ENCODE results near the gene GPD1L. TPM values are rescaled to one million over a fixed set of nuclear protein-coding genes. Genes with fewer than 3 reads are reported as not detected.

GPD1L gene
- total and polyA plus RNA-seq, 2 of the 13 experiments (the other 11 are each of a cell fraction or from before 2014, with no cell fraction given), result 4.9 to 13.7 TPM

DNA sequence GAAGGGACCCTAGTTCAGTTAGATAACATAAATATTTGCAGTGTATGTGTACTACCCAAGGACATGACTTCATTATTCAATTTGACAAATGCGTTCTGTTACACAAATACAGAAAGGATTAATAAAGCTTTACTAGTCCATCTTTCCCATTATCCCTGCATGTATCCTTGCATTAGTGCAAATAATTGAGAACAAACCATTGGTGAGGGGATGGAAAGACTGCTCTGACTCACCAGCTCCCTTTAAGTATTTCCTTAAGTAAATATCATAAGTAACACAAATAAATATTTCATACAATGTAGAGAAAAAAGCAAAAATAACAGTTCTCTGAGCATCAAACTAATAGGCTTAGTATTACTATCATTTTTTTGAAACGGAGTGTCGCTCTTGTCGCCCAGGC, 1.9 kb upstream of the GPD1L start (continued):
- TF ChIP-seq, protein P1, sequence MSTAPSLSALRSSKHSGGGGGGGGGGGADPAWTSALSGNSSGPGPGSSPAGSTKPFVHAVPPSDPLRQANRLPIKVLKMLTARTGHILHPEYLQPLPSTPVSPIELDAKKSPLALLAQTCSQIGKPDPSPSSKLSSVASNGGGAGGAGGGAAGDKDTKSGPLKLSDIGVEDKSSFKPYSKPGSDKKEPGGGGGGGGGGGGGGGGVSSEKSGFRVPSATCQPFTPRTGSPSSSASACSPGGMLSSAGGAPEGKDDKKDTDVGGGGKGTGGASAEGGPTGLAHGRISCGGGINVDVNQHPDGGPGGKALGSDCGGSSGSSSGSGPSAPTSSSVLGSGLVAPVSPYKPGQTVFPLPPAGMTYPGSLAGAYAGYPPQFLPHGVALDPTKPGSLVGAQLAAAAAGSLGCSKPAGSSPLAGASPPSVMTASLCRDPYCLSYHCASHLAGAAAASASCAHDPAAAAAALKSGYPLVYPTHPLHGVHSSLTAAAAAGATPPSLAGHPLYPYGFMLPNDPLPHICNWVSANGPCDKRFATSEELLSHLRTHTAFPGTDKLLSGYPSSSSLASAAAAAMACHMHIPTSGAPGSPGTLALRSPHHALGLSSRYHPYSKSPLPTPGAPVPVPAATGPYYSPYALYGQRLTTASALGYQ (CRISPR knock-in tag; IDR thresholded peaks at IDR 0.05), result no peak
- no peak for TF ChIP-seq NR2F6 (IDR thresholded peaks at IDR 0.05)
- no peak for TF ChIP-seq NR2F6 (CRISPR knock-in tag; IDR thresholded peaks at IDR 0.05)
- TF ChIP-seq SIX4 (CRISPR knock-in tag; IDR thresholded peaks at IDR 0.05), result no peak

DNA sequence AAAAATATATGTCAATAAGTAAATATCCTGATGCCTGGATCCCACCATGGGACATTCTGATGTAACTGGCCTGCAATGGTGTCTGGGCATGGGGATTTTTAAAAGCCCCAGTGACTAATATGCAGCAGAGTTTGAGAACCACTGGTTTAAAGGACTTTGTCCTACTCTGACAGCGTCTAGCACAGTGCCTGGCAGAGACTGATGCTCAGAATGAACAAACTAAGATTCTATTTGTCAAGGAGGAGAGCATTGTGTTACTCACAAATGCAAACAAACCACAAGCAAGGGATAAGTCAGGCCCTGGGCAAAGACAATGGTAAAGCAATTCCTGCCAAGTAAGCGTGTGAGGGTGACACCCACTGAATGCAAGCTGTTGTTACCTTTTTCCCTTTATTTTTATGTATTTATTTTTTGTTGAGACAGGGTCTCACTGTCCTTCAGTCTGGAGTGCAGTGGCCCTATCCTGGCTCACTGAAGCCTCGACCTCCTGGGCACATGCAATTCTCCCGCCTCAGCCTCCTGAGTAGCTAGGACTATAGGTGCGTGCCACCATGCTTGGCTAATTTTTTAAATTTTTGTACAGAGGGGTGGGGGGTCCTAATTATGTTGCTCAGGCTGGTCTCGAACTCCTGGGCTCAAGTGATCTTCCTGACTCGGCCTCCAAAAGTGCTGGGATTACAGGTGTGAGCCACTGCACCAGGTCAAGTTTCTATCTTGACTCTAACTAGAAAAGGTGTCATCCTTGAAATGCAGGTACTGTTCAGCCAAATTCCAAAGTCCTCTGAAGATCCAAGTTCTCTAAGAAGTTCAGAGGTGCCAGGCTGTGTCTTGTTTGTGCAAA, 909 bp upstream of the GPD1L start:
- 71% methylated on average over 7 of the region's 7 CpGs for WGBS (ENCODE audit: low lambda C conversion rate)
- Histone ChIP-seq H3K79me2 (ENCODE audit: insufficient read depth, low read length) (no peaks in the 10 kb centered on the region), H3K4me1 (ENCODE audit: insufficient read depth, low read length) (peaks cover 48% of the 10 kb centered on the region), H3K9me3 (ENCODE audit: low read length) (no peaks in the 10 kb centered on the region), H3K36me3 (replicated peaks in 1 of 2; ENCODE audit: control insufficient read depth in 1 of 2, insufficient read depth in 2 of 2, low read length in 2 of 2) (no peaks in the 10 kb centered on the region), H3K27ac (ENCODE audit: extremely low read length, insufficient read depth, low read length) (no peak overlapping the region), H4K20me1 (ENCODE audit: insufficient read depth, low read length) (no peaks in the 10 kb centered on the region), H3K9ac (ENCODE audit: insufficient read depth, low read depth, low read length) (peak overlapping the region; percentile 72), H2AFZ (ENCODE audit: low read length) (peak overlapping the region; percentile 99), H3K4me3 (replicated peaks in 1 of 3; ENCODE audit: insufficient read depth in 1 of 3, low read depth in 2 of 3, low read length in 3 of 3) (peak overlapping the region; percentile 58 to 79 (median 63)), H3K4me2 (ENCODE audit: low read depth, low read length) (peak overlapping the region; percentile 99), H3K27me3 (ENCODE audit: control insufficient read depth in 1 of 2, insufficient read depth in 2 of 2, low read length in 2 of 2) (no peaks in the 10 kb centered on the region; a peak in 1 of 5 replicates)
- in situ Hi-C loops (cut with HindIII; ENCODE audit: extremely low pct_ligation_motif_present, low pct_unique_long_range_greater_than_20kb) (no loop called here), intact Hi-C loops (cut with micrococcal nuclease; ENCODE audit: unreplicated experiment) (loop anchor here (2.0 to 5.0 kb wide), 2 partner anchors 37 to 573 kb away; partner anchors contain the start of gene STT3B)
- ChIA-PET CTCF (ENCODE audit: low intra/inter-chr PET ratio, low total read pairs) (no interaction called here), POLR2A (interaction anchor here (0.9 to 1.2 kb wide), 3 partner anchors 9 to 87 kb away, joined by 3 to 4 read pairs (median 3); no protein-coding TSS in a partner anchor)
- BruUV-seq (replicated peaks), result no TSS peak
- DNase-seq (ENCODE audit: low spot score) (no peak), FAIRE-seq (no peak), ATAC-seq (no peak)
- 0 out of 2 replicates have a peak, but pooled peaks have one; percentile 48 for TF ChIP-seq PHF21A (CRISPR knock-in tag; IDR thresholded peaks at IDR 0.05)
- no peak for TF ChIP-seq SAFB2 (CRISPR knock-in tag; IDR thresholded peaks at IDR 0.05; ENCODE audit: borderline replicate concordance, low read depth)
- TF ChIP-seq FOSL2 (CRISPR knock-in tag; IDR thresholded peaks at IDR 0.05), result peak; percentile 44
- TF ChIP-seq SOX13 (IDR thresholded peaks at IDR 0.05), result no peak
- peak in 1 of 2 experiments; percentile 32; a peak in 1 of 4 replicates for TF ChIP-seq SOX13 (CRISPR knock-in tag; conservative IDR thresholded peaks at IDR 0.05 in 1 of 2, IDR thresholded peaks at IDR 0.05 in 1 of 2)
- TF ChIP-seq, protein P2, sequence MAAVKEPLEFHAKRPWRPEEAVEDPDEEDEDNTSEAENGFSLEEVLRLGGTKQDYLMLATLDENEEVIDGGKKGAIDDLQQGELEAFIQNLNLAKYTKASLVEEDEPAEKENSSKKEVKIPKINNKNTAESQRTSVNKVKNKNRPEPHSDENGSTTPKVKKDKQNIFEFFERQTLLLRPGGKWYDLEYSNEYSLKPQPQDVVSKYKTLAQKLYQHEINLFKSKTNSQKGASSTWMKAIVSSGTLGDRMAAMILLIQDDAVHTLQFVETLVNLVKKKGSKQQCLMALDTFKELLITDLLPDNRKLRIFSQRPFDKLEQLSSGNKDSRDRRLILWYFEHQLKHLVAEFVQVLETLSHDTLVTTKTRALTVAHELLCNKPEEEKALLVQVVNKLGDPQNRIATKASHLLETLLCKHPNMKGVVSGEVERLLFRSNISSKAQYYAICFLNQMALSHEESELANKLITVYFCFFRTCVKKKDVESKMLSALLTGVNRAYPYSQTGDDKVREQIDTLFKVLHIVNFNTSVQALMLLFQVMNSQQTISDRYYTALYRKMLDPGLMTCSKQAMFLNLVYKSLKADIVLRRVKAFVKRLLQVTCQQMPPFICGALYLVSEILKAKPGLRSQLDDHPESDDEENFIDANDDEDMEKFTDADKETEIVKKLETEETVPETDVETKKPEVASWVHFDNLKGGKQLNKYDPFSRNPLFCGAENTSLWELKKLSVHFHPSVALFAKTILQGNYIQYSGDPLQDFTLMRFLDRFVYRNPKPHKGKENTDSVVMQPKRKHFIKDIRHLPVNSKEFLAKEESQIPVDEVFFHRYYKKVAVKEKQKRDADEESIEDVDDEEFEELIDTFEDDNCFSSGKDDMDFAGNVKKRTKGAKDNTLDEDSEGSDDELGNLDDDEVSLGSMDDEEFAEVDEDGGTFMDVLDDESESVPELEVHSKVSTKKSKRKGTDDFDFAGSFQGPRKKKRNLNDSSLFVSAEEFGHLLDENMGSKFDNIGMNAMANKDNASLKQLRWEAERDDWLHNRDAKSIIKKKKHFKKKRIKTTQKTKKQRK (IDR thresholded peaks at IDR 0.05; ENCODE audit: low read length), result no peak
- no peak for TF ChIP-seq ADNP (CRISPR knock-in tag; IDR thresholded peaks at IDR 0.05)
- TF ChIP-seq, protein P3, sequence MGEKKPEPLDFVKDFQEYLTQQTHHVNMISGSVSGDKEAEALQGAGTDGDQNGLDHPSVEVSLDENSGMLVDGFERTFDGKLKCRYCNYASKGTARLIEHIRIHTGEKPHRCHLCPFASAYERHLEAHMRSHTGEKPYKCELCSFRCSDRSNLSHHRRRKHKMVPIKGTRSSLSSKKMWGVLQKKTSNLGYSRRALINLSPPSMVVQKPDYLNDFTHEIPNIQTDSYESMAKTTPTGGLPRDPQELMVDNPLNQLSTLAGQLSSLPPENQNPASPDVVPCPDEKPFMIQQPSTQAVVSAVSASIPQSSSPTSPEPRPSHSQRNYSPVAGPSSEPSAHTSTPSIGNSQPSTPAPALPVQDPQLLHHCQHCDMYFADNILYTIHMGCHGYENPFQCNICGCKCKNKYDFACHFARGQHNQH (CRISPR knock-in tag; IDR thresholded peaks at IDR 0.05), result 0 out of 2 replicates have a peak, but pooled peaks have one; percentile 10
- TF ChIP-seq CEBPB (IDR thresholded peaks at IDR 0.05; ENCODE audit: borderline replicate concordance, low read depth, low read length), result 0 out of 2 replicates have a peak, but pooled peaks have one; percentile 3
- TF ChIP-seq ZNF841 (CRISPR knock-in tag; IDR thresholded peaks at IDR 0.05; ENCODE audit: borderline replicate concordance), result no peak
- no peak for TF ChIP-seq SOX6 (IDR thresholded peaks at IDR 0.05)
- peak; percentile 43; the same call in 1 of the 2 replicates for TF ChIP-seq SOX6 (CRISPR knock-in tag; IDR thresholded peaks at IDR 0.05)
